K562 (cell line): ENCODE data around the gene INTS6. TPM values are rescaled to one million over a fixed set of nuclear protein-coding genes. Genes with fewer than 3 reads are reported as not detected.

Experiments
- ARID1B ChIP-seq: fragments of 450-650 bp; IDR thresholded peaks from 2 replicates; pipeline ENCODE4 v1.6.1; 2016; ENCODE audit warnings: antibody characterized with exemption, mild to moderate bottlenecking, inconsistent platforms
- CREB3L1 ChIP-seq: fragments of 450-650 bp; IDR thresholded peaks from 2 replicates; pipeline ENCODE4 v1.6.1; 2014; ENCODE audit warnings: low read depth, mild to moderate bottlenecking, moderate library complexity, borderline replicate concordance
- ERF ChIP-seq: fragments of 450-650 bp; formaldehyde crosslinking; IDR thresholded peaks from 2 replicates; pipeline ENCODE4 v1.4.0; 2020; ENCODE audit warnings: mild to moderate bottlenecking, mixed read lengths
- L3MBTL2 ChIP-seq: fragments of 450-650 bp; IDR thresholded peaks from 2 replicates; pipeline ENCODE4 v1.6.1; 2016; ENCODE audit warnings: mild to moderate bottlenecking, moderate library complexity
- NONO ChIP-seq, 2 experiments: fragments of 200-400 bp in 1 of 2; fragments of 450-650 bp in 1 of 2; formaldehyde crosslinking in 1 of 2; IDR thresholded peaks; 2 replicates each; pipeline ENCODE4 v1.6.1; 2017; ENCODE audit warnings: low read depth in 2 of 2, mild to moderate bottlenecking in 2 of 2, moderate library complexity in 2 of 2, low read length in 1 of 2
- NRF1 ChIP-seq, 2 experiments: fragments of 450-650 bp; IDR thresholded peaks in 1 of 2; conservative IDR thresholded peaks in 1 of 2; 2 replicates each; pipeline ENCODE4 v1.6.1; 2014; ENCODE audit warnings: mild to moderate bottlenecking in 2 of 2
- RBBP5 ChIP-seq: fragments of 200-600 bp; sonication (generic); IDR thresholded peaks from 2 replicates; pipeline ENCODE4 v1.6.1; 2012; ENCODE audit warnings: borderline replicate concordance, mild to moderate bottlenecking, low read length, control low read depth, inconsistent platforms; ENCODE audit not compliant: insufficient read depth, poor library complexity, severe bottlenecking
- SIN3A ChIP-seq, 2 experiments: fragments of 150-350 bp in 1 of 2; IDR thresholded peaks; 2 replicates each; pipeline ENCODE4 v1.6.1; 2011 to 2016; ENCODE audit warnings: borderline replicate concordance in 2 of 2, low read depth in 2 of 2, low read length in 2 of 2, mild to moderate bottlenecking in 2 of 2, moderate library complexity in 2 of 2; ENCODE audit not compliant: control insufficient read depth in 1 of 2
- SOX6 ChIP-seq: fragments of 450-650 bp; IDR thresholded peaks from 2 replicates; pipeline ENCODE4 v1.6.1; 2014; ENCODE audit warnings: mild to moderate bottlenecking
- TBP ChIP-seq: optimal IDR thresholded peaks from 2 replicates; pipeline ENCODE3; 2011; ENCODE audit warnings: low read depth, low read length, improper control_type of control experiment
- TCF15 ChIP-seq: fragments of 250-450 bp; sonication (Bioruptor Pico); IDR thresholded peaks from 2 replicates; pipeline ENCODE4 v1.8.0; 2022; ENCODE audit warnings: moderate library complexity, mild to moderate bottlenecking, inconsistent platforms
- VEZF1 ChIP-seq: fragments of 200-800 bp; sonication (Bioruptor generic); IDR thresholded peaks from 2 replicates; pipeline ENCODE4 v1.6.1; 2017; ENCODE audit warnings: missing genetic modification characterization, missing compliant biosample characterization
- ZBTB11 ChIP-seq, 3 experiments: fragments of 200-800 bp in 1 of 3; fragments of 250-450 bp in 1 of 3; fragments of 450-650 bp in 1 of 3; sonication (Bioruptor Pico) in 1 of 3; sonication (Bioruptor generic) in 1 of 3; formaldehyde crosslinking in 1 of 3; IDR thresholded peaks; 2 replicates each; pipeline versions ENCODE4 v1.6.1 to v1.8.0; 2016 to 2022; ENCODE audit warnings: mild to moderate bottlenecking in 2 of 3, missing genetic modification characterization in 2 of 3, missing compliant biosample characterization in 1 of 3, moderate library complexity in 1 of 3
- polyA plus RNA-seq, 8 experiments: library from polyadenylated mRNA; depleted of rRNA in 4 of 8; stranded (reverse) in 5 of 8; unstranded in 3 of 8; fragments of >200 nt; fragmentation: Nextera tagmentation in 2 of 8; fragmentation: Illumina TruSeq in 1 of 8; extraction: Ambion mirVana in 2 of 8; extraction: Trizol in 1 of 8; gene quantifications; 2 replicates each; pipeline versions ENCODE4 v1.2.1 to v1.2.3, GENCODE V29; 2011 to 2014; ENCODE audit warnings: inconsistent platforms in 1 of 8, missing spikeins in 1 of 8
- total RNA-seq, 7 experiments: library from RNA; depleted of rRNA in 6 of 7; stranded (reverse); fragments of >200 nt in 6 of 7; fragmentation: Illumina TruSeq in 2 of 7; extraction: Trizol in 2 of 7; gene quantifications; 2 replicates each; pipeline versions ENCODE4 v1.2.1 to v1.2.3, GENCODE V29; 2011 to 2021; ENCODE audit warnings: low replicate concordance in 1 of 7

Gene INTS6
- total and polyA plus RNA-seq, 9 of the 15 experiments (the other 6 are each of a cell fraction or from before 2014, with no cell fraction given): 3.7 to 29.8 (median 16.1) TPM

- TF ChIP-seq NONO (IDR thresholded peaks at IDR 0.05; ENCODE audit: low read depth in 2 of 2, low read length in 1 of 2): peak in 1 of 2 experiments; percentile 30; a peak in 1 of 4 replicates
- peak; percentile 87 for TF ChIP-seq VEZF1 (CRISPR knock-in tag)
- TF ChIP-seq L3MBTL2: peak; percentile 83; the same call in 1 of the 2 replicates
- TF ChIP-seq TBP: peak; percentile 51
- 0 out of 2 replicates have a peak, but pooled peaks have one; percentile 32 for TF ChIP-seq CREB3L1
- TF ChIP-seq ARID1B: no peak
- peak in 1 of 2 experiments; percentile 6; a peak in 2 of 4 replicates for TF ChIP-seq NRF1 (conservative IDR thresholded peaks at IDR 0.05 in 1 of 2, IDR thresholded peaks at IDR 0.05 in 1 of 2)
- peak in 1 of 2 experiments; percentile 59; a peak in 1 of 4 replicates for TF ChIP-seq SIN3A (IDR thresholded peaks at IDR 0.05; ENCODE audit: borderline replicate concordance in 2 of 2, control insufficient read depth in 1 of 2, low read depth in 2 of 2, low read length in 2 of 2)
- no peak for TF ChIP-seq TCF15 (CRISPR knock-in tag)
- TF ChIP-seq ERF (CRISPR knock-in tag): peak; percentile 49; the same call in 1 of the 2 replicates
- peak in 1 of 3 experiments; percentile 84; a peak in 2 of 6 replicates for TF ChIP-seq ZBTB11 (CRISPR knock-in tag; IDR thresholded peaks at IDR 0.05)
- TF ChIP-seq RBBP5: peak; percentile 30
- peak; percentile 47; the same call in 1 of the 2 replicates for TF ChIP-seq SOX6
Observed at GRCh38 chr13:51453207-51453958, 547 bp upstream of the INTS6 start (continued).
